ENCODE data around the gene GAMT. TPM values are rescaled to one million over a fixed set of nuclear protein-coding genes. Genes with fewer than 3 reads are reported as not detected.

The GAMT gene
- total RNA-seq, 1 donor from 2014 or later = 8.8 TPM

- H3K27me3 Mint-ChIP-seq = no peaks in the 10 kb centered on the region
- H3K27ac Mint-ChIP-seq = peak overlapping the region; percentile 24
- POLR2A ChIA-PET = interaction anchor here (0.8 kb wide), 1 partner anchor 148 kb away, joined by 3 read pairs; no protein-coding TSS in a partner anchor
- H3K9me3 Mint-ChIP-seq = no peaks in the 10 kb centered on the region
- H3K4me1 Mint-ChIP-seq = peaks cover 22% of the 10 kb centered on the region
- TF ChIP-seq, protein P1, sequence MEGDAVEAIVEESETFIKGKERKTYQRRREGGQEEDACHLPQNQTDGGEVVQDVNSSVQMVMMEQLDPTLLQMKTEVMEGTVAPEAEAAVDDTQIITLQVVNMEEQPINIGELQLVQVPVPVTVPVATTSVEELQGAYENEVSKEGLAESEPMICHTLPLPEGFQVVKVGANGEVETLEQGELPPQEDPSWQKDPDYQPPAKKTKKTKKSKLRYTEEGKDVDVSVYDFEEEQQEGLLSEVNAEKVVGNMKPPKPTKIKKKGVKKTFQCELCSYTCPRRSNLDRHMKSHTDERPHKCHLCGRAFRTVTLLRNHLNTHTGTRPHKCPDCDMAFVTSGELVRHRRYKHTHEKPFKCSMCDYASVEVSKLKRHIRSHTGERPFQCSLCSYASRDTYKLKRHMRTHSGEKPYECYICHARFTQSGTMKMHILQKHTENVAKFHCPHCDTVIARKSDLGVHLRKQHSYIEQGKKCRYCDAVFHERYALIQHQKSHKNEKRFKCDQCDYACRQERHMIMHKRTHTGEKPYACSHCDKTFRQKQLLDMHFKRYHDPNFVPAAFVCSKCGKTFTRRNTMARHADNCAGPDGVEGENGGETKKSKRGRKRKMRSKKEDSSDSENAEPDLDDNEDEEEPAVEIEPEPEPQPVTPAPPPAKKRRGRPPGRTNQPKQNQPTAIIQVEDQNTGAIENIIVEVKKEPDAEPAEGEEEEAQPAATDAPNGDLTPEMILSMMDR (IDR thresholded peaks at IDR 0.05) = no peak
- ATAC-seq (ENCODE audit: low read depth) (no peak), DNase-seq (no peak)
- peaks cover 59% of the 10 kb centered on the region for H3K36me3 Mint-ChIP-seq (ENCODE audit: low read depth)
- intact Hi-C loops (cut with micrococcal nuclease) = no loop called here
- CTCF ChIA-PET = no interaction called here
- H3K4me3 Mint-ChIP-seq = no peak overlapping the region
Observed at GRCh38 chr19:1417145-1417544, 15.8 kb upstream of the GAMT start.

GRCh38 chr19:1416014-1416841 is 14.9 kb upstream of the GAMT start:
- CTCF ChIA-PET = interaction anchor here (0.7 kb wide), 1 partner anchor 172 kb away, joined by 3 read pairs; no protein-coding TSS in a partner anchor
- TF ChIP-seq, protein P1 (IDR thresholded peaks at IDR 0.05) = no peak
- no peak overlapping the region for H3K27ac Mint-ChIP-seq
- H3K36me3 Mint-ChIP-seq (ENCODE audit: low read depth) = peaks cover 57% of the 10 kb centered on the region
- H3K27me3 Mint-ChIP-seq = no peaks in the 10 kb centered on the region
- POLR2A ChIA-PET = no interaction called here
- H3K9me3 Mint-ChIP-seq = no peaks in the 10 kb centered on the region
- no peak overlapping the region for H3K4me3 Mint-ChIP-seq
- peaks cover 28% of the 10 kb centered on the region for H3K4me1 Mint-ChIP-seq
- intact Hi-C loops (cut with micrococcal nuclease) = no loop called here
- ATAC-seq (ENCODE audit: low read depth) (no peak), DNase-seq (no peak)

GRCh38 chr19:1412995-1413800 is 11.9 kb upstream of the GAMT start:
- TF ChIP-seq, protein P1 (IDR thresholded peaks at IDR 0.05) = no peak
- DNase-seq = no peak
- ATAC-seq (ENCODE audit: low read depth) = no peak
- Mint-ChIP-seq H3K4me3 (no peak overlapping the region), H3K36me3 (ENCODE audit: low read depth) (peaks cover 57% of the 10 kb centered on the region), H3K4me1 (peaks cover 55% of the 10 kb centered on the region), H3K27ac (no peak overlapping the region), H3K27me3 (no peaks in the 10 kb centered on the region), H3K9me3 (no peaks in the 10 kb centered on the region)
- intact Hi-C loops (cut with micrococcal nuclease) = no loop called here
- ChIA-PET POLR2A (no interaction called here), CTCF (no interaction called here)

DNA sequence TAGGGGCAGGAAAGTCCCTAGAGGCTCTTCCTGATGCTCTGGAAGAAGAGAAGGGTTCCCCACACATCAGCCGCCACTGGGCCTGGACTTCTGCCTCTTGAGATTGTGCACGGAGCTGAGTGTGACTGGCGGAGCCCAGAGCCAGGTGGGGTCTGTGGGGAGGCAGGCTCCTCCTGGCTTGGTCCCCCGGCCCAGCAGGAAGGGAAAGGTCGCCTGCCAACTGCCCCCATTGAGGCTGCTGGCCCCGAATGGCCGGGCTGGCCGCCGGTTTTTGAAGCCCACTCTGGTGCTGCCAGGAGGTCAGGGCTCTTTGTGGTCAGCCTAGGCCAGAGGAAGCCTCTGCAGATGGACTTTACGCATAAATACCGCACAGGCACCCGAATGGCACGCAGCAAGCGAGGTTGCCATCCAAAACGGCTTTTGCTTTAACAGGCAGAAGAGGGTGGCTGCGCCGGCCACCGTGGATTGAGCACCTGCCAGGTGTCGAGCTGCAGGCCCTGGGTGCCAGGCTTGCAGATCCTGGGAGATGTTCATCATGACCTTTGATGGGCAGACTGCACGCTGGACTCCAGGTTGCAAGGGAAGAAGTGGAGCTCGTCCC is 11.1 kb upstream of the GAMT start:
- ATAC-seq (ENCODE audit: low read depth) (no peak), DNase-seq (no peak)
- ChIA-PET CTCF (no interaction called here), POLR2A (no interaction called here)
- intact Hi-C loops (cut with micrococcal nuclease) = no loop called here
- Mint-ChIP-seq H3K4me3 (no peak overlapping the region), H3K27ac (no peak overlapping the region), H3K27me3 (no peaks in the 10 kb centered on the region), H3K36me3 (ENCODE audit: low read depth) (peaks cover 50% of the 10 kb centered on the region), H3K4me1 (peaks cover 55% of the 10 kb centered on the region), H3K9me3 (no peaks in the 10 kb centered on the region)
- TF ChIP-seq, protein P1 (IDR thresholded peaks at IDR 0.05) = no peak
